Left renal cortex interstitium (tissue), 4 donors: Measurements from ENCODE around the gene TMIE. TPM values are rescaled to one million over a fixed set of nuclear protein-coding genes. Genes with fewer than 3 reads are reported as not detected.
"Not testable (repeated sequence)": the region's sequence is repeated elsewhere in the genome, so short reads cannot be mapped to it uniquely, and the experiment has no call there.

Experiments
- DNase-seq, 4 donors: peaks; one replicate each; pipeline ENCODE4 v3.0.0-alpha.2; 2013; ENCODE audit warnings: low read depth in 4 of 4, low spot score in 2 of 4, missing footprints in 1 of 4
- polyA plus RNA-seq, 4 donors: library from polyadenylated mRNA; unstranded; fragments of 120-200 nt; gene quantifications; one replicate each; pipeline ENCODE4 v1.2.1, GENCODE V29; 2013; ENCODE audit not compliant: insufficient read length in 4 of 4

The TMIE gene
- polyA plus RNA-seq, 4 donors = 0.73 to 1.2 (median 1.1) TPM

DNA sequence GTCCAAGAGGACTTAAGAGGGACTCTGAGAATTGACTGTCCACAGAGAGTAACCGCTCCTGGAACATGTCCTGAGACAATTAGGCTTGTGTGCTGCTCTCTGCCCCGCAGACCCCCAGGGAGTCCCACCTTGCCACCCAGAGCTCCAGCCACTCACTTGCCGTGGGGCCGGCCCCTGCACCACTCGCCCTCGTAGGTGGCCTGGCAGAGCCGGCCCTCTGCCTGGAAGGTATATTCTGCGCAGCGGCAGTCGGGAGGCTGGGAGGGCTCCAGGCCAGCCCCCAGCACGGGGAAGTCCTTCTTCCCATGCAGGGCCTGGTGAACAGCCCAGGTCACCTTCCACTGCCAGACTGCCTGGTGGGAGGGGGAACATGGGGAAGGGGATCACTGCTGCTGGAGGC lies 18.2 kb upstream of the TMIE start:
- no peak for DNase-seq

- no peak for DNase-seq
These were observed 16.3 kb upstream of the TMIE start for GRCh38 chr3:46684891-46685290.

DNA sequence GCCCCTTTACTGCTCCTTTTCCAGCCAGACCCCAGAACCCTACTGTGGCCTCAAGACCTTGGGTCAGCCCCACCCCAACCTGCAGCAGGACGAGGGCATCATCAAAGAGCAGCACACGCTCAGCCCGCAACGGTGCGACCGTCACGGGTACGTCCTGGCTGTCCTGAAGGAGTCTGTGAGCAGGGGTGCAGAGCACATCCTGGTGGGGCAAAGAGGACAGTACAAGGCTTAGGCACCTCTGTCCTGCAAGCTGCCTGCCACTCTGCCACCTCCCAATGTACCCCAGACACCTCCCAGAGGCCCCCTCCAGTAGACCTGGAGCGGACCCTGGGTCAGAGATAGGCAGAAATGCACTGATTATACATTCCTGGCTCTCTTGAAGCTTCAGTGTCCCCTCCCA lies 15.7 kb upstream of the TMIE start:
- DNase-seq = no peak

DNA sequence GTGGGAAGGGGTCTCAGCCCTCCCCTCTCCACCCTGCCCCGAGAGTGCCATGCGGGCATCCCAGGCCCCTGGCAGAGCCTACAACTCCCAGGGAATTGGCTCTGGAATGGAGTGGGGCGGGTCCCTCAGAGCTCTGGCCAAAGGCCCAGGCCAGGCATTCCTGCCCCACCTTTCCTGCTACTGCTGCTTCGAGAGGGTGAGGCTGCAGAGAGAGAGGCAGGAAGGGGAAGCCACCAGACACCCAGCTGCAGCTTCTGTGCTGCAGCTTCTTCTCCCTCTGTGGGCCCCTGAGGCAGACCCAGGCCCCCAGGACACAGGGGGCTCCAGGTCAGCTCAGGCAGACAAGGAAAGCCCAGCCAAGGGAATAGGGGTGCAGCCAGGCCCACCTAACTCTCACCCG lies 10.4 kb upstream of the TMIE start:
- no peak for DNase-seq

GRCh38 chr3:46692566-46692990 lies 8.6 kb upstream of the TMIE start:
- no peak for DNase-seq

GRCh38 chr3:46693038-46693891 lies 7.9 kb upstream of the TMIE start, which contains the start of gene ALS2CL:
Gene ALS2CL (minus strand): TSS chr3:46693679. CDS start chr3:46689440, 4,239 bp downstream.
- DNase-seq = no peak

DNA sequence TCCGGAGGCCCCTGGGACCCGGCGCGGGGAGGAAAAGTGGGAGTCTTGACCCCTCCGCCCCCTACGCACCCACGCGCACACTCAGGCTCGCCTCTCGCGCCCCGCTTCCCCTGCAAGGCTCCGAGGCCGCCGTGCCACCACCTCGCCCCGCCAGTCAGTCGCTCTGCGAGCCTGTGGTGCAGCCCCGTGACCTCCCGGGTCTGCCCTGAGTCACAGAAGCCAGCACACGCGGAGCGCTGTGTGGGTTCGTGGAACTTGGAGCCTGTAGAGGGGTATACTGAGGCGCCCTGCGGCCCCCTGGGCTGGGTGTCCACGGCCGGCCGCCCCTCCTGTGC lies 7.3 kb upstream of the TMIE start:
- DNase-seq = no peak

DNA sequence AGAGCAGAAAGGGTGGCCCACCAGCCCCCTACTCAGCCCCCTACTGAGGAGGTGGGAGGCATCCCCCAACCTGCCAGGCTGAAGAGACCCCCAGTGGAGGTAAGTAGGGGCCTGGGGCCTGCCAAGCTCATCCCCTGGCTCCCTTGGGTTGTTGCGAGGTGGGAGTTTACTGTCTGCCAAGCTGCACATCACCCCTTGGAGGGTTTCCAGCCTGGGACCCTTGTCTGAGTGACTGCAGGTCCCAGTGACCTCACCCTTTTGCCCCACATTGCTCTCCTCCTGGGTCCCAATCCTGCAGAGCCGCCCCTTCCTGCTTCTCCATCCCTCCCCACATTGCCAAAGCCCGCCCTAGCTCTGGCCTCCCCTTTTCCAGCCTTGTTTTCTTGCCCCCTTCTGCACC lies 6.7 kb upstream of the TMIE start:
- DNase-seq = no peak

- DNase-seq = no peak
These were observed 5.8 kb upstream of the TMIE start for GRCh38 chr3:46695177-46695961.

DNA sequence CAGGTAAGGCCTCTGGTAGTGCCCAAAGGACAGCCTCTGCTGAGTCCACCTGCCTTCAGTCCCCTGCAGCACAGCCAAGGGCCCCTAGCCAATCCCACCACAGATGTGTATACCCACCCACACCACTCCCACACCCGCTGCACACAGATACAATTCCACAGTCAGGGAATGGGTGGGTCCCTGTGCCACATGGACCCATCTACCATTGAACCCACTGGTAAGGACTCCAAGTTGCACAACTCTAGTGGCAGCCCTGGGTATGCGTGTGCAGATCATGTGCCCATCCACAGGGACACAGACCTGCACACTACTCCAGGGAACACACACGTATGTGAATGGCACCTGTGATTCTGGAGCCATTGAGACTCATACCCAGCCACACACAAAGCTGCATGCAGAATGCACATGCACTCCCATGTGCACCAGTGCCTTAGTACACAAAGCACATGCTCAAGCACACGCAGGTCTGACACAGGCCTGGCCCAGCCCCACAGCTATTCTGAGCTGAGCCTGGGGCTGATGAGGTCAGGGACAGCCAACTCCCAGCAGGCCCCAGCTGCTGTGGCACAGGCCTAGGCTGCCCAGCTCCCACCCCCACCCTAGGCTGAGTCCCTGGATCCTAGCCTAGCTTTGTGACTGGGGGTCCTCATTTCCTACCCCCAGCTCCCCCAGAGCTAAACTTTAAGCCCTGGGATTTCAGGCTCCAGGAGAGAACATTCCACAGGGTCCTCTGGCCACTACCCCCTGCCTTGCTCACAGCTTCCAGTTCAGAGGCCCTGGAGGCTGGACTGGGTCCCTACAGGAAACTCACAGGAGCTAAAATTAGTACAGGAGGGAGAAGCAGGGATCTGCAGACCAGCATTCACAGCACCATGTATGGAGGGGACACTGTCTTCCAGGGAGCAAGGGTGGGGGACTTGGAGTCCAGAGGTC lies 5.0 kb upstream of the TMIE start:
- no peak for DNase-seq

GRCh38 chr3:46699676-46700523 lies 1.3 kb upstream of the TMIE start:
- DNase-seq = no peak

DNA sequence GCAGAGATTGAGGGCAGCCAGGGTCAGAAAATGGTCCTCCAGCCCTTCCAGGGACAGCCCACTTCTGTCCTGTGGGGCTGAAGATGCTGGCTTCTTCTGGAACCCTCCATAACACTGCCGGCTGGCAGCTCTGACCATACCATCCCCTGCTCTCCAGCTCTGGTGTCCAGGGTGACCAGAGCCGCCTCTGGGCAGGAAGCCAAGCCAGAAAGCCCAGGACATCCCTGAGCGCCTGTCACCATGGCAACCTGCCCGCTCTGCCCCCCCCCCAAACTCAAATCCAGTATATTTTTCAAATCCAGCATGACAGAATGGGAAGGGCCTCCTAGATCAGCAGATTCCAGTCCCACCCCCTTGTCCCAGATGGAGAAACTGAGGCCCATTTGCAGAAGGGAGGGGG lies 420 bp upstream of the TMIE start:
- DNase-seq = peak in 1 of 4 donors; percentile 32

- DNase-seq = no peak
These were observed 1.2 kb downstream of the TMIE start for GRCh38 chr3:46702246-46703012.

DNA sequence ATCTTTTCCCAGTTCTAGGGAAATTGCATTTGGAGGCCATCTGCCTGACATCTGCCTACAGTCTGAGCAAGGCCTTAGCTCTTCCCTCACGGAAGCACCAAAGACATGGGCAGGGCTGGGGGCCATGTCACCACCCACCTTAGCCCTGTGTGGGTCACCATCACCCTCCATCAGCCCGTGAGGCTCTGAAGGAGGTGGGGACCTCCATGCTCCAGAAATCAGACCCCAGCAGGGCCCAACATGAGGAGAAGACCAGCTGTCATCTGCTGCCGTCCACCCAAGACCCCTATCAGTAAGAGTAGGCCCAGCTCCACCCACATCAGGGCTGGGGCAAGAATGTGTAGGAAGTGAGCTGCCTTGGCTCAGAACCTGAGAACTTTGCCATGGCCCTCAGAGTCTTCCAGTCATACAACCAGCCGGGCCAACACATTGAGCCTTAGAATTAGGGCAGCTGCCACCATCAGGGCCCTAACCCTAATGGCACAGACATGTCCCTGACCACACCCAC lies 1.9 kb downstream of the TMIE start:
- no peak for DNase-seq

DNA sequence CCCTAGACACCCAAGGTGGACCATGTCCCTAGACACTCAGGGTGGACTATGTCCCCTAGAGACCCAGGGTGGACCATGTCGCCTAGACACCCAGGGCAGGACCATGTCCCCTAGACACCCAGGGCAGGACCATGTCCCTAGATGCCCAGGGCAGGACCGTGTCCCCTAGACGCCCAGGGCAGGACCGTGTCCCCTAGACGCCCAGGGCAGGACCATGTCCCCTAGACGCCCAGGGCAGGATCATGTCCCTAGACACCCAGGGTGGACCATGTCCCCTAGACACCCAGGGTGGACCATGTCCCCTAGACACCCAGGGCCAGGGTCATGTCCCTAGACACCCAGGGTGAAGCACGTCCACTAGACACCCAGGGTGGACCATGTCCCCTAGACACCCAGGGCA lies 3.2 kb downstream of the TMIE start:
- DNase-seq = not testable (repeated sequence)

DNA sequence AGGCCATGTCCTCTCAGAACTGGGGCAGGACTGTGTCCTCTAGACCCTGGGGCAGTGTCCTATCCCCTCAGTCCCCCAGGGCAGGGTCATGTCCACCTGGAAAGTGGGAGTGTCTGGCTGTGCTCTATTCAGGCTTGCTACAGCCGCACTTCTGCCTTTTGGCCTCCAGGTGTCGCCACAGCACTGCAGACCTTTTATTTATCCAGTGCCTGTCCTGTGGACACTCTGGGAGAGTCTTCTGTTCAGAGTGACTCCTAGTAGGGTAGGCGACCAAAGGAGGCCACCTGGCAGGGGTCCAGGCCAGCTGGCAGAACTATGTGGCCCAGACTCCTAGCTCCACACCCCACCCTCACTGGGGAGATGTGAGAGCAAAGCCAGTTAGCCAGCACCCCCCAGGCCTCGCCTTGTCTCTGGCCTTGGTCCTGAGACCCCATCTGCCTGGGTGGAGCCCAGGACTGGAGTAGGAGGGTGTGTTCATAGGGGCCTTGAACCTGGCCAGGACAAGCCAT lies 3.9 kb downstream of the TMIE start:
- DNase-seq = peak in 2 of 4 donors; percentile 29 to 48

- DNase-seq = no peak
These were observed 4.8 kb downstream of the TMIE start for GRCh38 chr3:46705751-46706552.
